WERI-Rb-1 (cell line): Measurements from ENCODE around the gene ORC4.

Experiments used
- DNase-seq: peaks from one replicate; pipeline ENCODE4 v3.0.0-alpha.2; 2020
- H3K27ac ChIP-seq: fragments of 250-450 bp; sonication (Bioruptor Pico); 2 replicates; pipeline ENCODE4 v1.5.1; 2020; ENCODE audit warnings: mild to moderate bottlenecking, moderate library complexity
- H3K27me3 ChIP-seq: fragments of 250-450 bp; sonication (Bioruptor Pico); 2 replicates; pipeline ENCODE4 v1.5.1; 2021; ENCODE audit warnings: mild to moderate bottlenecking, low read depth, moderate library complexity; ENCODE audit not compliant: insufficient read depth, severe bottlenecking
- H3K36me3 ChIP-seq: fragments of 250-450 bp; sonication (Bioruptor Pico); 2 replicates; pipeline ENCODE4 v1.5.1; 2020; ENCODE audit warnings: mild to moderate bottlenecking, moderate library complexity
- H3K4me3 ChIP-seq: 2 replicates; pipeline ENCODE4 v1.5.1; 2011; ENCODE audit warnings: low read depth, mild to moderate bottlenecking, control low read depth, low read length
- H3K9me3 ChIP-seq: fragments of 250-450 bp; sonication (Bioruptor Pico); 2 replicates; pipeline ENCODE4 v1.5.1; 2021; ENCODE audit warnings: mild to moderate bottlenecking, moderate library complexity; ENCODE audit not compliant: severe bottlenecking
- TF ChIP-seq, protein P1 (sequence below): IDR thresholded peaks from 2 replicates; pipeline ENCODE4 v1.5.1; 2011; ENCODE audit warnings: low read depth, mild to moderate bottlenecking, control low read depth, inconsistent platforms, low read length

Gene ORC4

DNA sequence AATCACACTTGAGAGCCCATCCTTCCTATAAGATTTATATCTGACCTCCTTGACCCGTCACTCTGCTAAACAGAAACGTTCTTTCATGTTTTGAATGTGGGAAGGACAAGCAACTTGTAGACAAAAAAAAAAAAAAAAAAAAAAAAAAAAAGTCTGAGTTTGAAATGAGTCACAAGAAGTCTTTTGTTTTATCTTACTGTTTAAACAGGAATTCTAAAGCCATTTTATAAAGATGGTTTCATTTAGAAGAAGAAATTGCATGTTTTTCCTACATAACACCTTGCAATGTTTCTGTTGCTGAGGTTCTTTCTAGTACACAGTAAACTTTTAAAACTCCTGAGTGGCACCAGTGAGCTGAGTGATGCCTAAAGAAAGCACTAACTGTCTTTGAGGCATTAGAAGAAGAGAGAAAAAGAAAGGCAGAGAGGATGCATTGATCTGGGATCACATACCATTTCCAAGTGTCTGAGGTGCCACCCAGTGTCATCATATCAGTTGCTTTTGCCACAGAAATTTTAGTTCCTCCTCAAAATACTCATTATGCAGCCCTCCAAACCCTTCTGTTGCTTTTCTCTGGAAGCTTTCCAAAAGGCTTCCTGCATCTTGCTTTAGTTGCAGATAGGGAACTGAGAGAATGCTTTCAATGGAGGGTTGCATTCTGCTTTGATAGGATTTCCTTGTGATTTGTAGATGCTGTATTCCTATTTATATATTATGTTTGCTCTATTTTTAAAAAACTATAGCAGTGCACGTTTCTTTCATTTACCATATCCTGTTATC, 106.6 kb downstream of the ORC4 start:
- Histone ChIP-seq H3K27me3 (no peaks in the 10 kb centered on the region), H3K9me3 (no peaks in the 10 kb centered on the region), H3K4me3 (no peak overlapping the region), H3K36me3 (peaks cover 12% of the 10 kb centered on the region), H3K27ac (no peak overlapping the region)
- TF ChIP-seq, protein P1, sequence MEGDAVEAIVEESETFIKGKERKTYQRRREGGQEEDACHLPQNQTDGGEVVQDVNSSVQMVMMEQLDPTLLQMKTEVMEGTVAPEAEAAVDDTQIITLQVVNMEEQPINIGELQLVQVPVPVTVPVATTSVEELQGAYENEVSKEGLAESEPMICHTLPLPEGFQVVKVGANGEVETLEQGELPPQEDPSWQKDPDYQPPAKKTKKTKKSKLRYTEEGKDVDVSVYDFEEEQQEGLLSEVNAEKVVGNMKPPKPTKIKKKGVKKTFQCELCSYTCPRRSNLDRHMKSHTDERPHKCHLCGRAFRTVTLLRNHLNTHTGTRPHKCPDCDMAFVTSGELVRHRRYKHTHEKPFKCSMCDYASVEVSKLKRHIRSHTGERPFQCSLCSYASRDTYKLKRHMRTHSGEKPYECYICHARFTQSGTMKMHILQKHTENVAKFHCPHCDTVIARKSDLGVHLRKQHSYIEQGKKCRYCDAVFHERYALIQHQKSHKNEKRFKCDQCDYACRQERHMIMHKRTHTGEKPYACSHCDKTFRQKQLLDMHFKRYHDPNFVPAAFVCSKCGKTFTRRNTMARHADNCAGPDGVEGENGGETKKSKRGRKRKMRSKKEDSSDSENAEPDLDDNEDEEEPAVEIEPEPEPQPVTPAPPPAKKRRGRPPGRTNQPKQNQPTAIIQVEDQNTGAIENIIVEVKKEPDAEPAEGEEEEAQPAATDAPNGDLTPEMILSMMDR = no peak
- DNase-seq = no peak

DNA sequence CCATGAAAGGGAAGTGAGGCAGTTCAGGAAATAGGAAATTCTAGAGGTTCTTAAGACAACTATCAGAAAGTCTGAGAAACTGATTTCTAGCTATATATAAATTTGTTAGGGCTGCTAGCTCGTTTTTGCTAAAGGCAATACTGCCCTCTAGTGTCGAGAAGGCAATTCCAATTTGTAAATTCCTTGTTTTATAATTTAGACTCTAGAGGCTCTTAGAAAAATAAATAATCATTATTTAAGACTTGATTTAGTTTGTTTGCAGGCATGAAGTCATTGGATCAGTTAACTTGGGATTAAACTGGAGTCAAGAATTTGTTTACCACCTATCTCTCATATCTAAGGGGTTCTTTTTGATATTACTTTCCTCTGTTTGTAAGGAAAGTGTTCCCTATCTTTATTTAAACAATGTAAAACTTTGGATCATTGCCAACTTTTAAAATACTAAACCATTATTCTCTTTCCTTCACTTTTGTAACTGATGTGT, 109.5 kb downstream of the ORC4 start:
- TF ChIP-seq, protein P1 = peak; percentile 38; the same call in 1 of the 2 replicates
- Histone ChIP-seq H3K36me3 (no peaks in the 10 kb centered on the region; the same call in 1 of the 2 replicates), H3K4me3 (no peak overlapping the region), H3K9me3 (no peaks in the 10 kb centered on the region), H3K27ac (no peak overlapping the region), H3K27me3 (no peaks in the 10 kb centered on the region)
- peak; percentile 6 for DNase-seq

DNA sequence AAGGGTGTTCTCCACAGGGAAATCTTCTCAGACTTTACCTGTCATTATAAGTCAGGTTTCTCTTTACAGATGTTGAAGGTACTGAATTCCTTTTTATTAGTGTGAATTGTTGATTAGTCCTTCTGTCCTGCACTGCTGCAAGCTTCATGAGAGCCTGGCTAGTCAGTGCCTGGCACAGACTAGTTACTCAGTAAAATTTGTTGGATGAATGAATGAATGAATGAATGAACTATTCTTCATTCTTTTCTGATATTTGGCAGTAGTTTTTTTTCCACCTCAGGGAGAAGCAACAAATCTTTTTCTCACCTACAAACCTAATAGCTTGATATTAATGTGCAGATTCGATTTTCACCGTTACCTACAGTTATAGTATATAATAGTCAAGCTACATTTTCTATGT, 111.4 kb downstream of the ORC4 start:
- no peaks in the 10 kb centered on the region for H3K36me3 ChIP-seq
- H3K4me3 ChIP-seq = no peak overlapping the region
- no peaks in the 10 kb centered on the region for H3K9me3 ChIP-seq
- no peaks in the 10 kb centered on the region for H3K27me3 ChIP-seq
- TF ChIP-seq, protein P1 = no peak
- no peak for DNase-seq
- no peak overlapping the region for H3K27ac ChIP-seq

DNA sequence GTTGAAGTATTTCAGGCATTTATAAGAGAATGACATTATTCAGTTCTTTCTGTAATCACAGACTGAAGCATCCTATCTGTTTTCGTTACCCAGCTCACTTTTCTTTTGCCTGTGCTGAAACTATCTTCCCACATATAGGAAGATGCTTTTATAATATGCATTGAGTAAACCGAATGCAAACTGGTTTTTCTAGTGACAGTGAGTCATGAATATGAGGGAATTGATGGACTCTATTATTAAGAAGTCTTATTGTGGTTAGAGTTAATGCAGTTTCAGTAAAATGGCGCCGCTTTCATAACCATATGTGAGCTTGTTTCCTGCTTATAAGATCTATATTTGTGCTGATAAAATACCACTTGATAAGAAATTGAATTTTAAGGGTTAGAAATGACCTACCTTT, 116.5 kb downstream of the ORC4 start:
- no peak overlapping the region for H3K27ac ChIP-seq
- TF ChIP-seq, protein P1 = no peak
- H3K27me3 ChIP-seq = no peaks in the 10 kb centered on the region
- H3K9me3 ChIP-seq = no peaks in the 10 kb centered on the region
- no peak for DNase-seq
- no peaks in the 10 kb centered on the region for H3K36me3 ChIP-seq
- no peak overlapping the region for H3K4me3 ChIP-seq

DNA sequence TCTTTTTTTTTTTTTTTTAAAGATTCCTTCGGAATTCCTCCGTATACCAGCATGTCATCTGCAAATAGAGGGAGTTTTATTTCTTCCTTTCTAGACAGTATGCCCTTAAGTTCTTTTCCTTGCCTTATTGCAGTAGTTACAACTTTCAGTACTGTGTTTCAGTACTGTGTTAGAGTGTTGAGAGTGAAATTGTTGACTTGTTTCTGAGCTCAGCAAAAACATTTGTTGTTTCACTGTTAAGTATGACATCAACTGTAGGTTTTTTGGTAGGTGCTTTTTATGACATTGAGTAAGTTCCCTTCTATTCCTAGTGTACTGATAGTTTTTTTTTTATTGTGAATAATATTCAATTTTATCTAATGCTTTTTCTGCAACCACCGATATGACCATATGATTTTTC, 131.9 kb downstream of the ORC4 start:
- TF ChIP-seq, protein P1 = no peak
- Histone ChIP-seq H3K27ac (no peak overlapping the region), H3K9me3 (no peaks in the 10 kb centered on the region), H3K27me3 (no peaks in the 10 kb centered on the region), H3K4me3 (no peak overlapping the region), H3K36me3 (no peaks in the 10 kb centered on the region)
- no peak for DNase-seq
